PC-3 (cell line): ENCODE measurements around the gene PNLDC1. TPM values are rescaled to one million over a fixed set of nuclear protein-coding genes. Genes with fewer than 3 reads are reported as not detected.
"Not testable (repeated sequence)": the region's sequence is repeated elsewhere in the genome, so short reads cannot be mapped to it uniquely, and the experiment has no call there.

Source experiments
- ATAC-seq: fragments of 200-7000 bp; cut with Tn5 transposase; 2 replicates; pipeline ENCODE4 v1.9.1; 2020; ENCODE audit warnings: mild to moderate bottlenecking, moderate library complexity
- BruUV-seq: library from RNA; stranded (reverse); fragments of 400-500 nt; replicated peaks from 2 replicates; lab custom pipeline; 2021; lab: Mats Ljungman, UMichigan
- CTCF ChIA-PET: fragments of 300-600 bp; sonication (Branson Sonifier 250); formaldehyde crosslinking; loops from one replicate; lab custom pipeline; 2022; ENCODE audit warnings: antibody characterized with exemption; lab: Charles Lee
- POLR2A ChIA-PET: fragments of 300-600 bp; sonication (Branson Sonifier 250); formaldehyde crosslinking; loops from one replicate; lab custom pipeline; 2022; ENCODE audit warnings: antibody characterized with exemption; ENCODE audit not compliant: unreplicated experiment; lab: Charles Lee
- DNase-seq: peaks from one replicate; pipeline ENCODE4 v3.0.0-alpha.2; 2015
- H2AFZ ChIP-seq: fragments of 300-600 bp; sonication (generic); 2 replicates; pipeline ENCODE4 v1.6.0; 2016; ENCODE audit warnings: antibody characterized with exemption, low read length
- H3F3A ChIP-seq: fragments of 300-600 bp; sonication (generic); one replicate; pipeline ENCODE4 v1.6.0; 2017; ENCODE audit warnings: antibody characterized with exemption, low read length, control low read depth, mild to moderate bottlenecking; ENCODE audit not compliant: unreplicated experiment
- H3K27ac ChIP-seq: fragments of 300-600 bp; sonication (generic); 2 replicates; pipeline ENCODE4 v1.5.1; 2016; ENCODE audit warnings: mild to moderate bottlenecking, low read length
- H3K27me3 ChIP-seq: fragments of 300-600 bp; sonication (generic); 2 replicates; pipeline ENCODE4 v1.6.1; 2016; ENCODE audit warnings: low read length, mixed read lengths
- H3K36me3 ChIP-seq: fragments of 300-600 bp; sonication (generic); 2 replicates; pipeline ENCODE4 v1.6.1; 2016; ENCODE audit warnings: low read depth, mixed run types, low read length, mixed read lengths
- H3K4me1 ChIP-seq: fragments of 300-600 bp; sonication (generic); 2 replicates; pipeline ENCODE4 v1.5.1; 2016; ENCODE audit warnings: low read length; ENCODE audit not compliant: insufficient read depth
- H3K4me2 ChIP-seq: fragments of 300-600 bp; sonication (generic); 2 replicates; pipeline ENCODE4 v1.6.0; 2016; ENCODE audit warnings: low read length
- H3K4me3 ChIP-seq: fragments of 300-600 bp; sonication (generic); 2 replicates; pipeline ENCODE4 v1.5.1; 2016; ENCODE audit warnings: mild to moderate bottlenecking, low read length, mixed read lengths
- H3K79me2 ChIP-seq: fragments of 300-600 bp; sonication (generic); 2 replicates; pipeline ENCODE4 v1.6.1; 2017; ENCODE audit warnings: low read length, mixed read lengths
- H3K9ac ChIP-seq: fragments of 300-600 bp; sonication (generic); 2 replicates; pipeline ENCODE4 v1.6.0; 2016; ENCODE audit warnings: mild to moderate bottlenecking, low read length
- H3K9me2 ChIP-seq: fragments of 300-600 bp; sonication (generic); replicated peaks from 2 replicates; pipeline ENCODE4 v1.6.1; 2016; ENCODE audit warnings: mixed run types, low read length, mixed read lengths
- H3K9me3 ChIP-seq: fragments of 300-600 bp; sonication (generic); 2 replicates; pipeline ENCODE4 v1.6.1; 2016; ENCODE audit warnings: low read length, mixed read lengths
- H4K20me1 ChIP-seq: fragments of 300-600 bp; sonication (generic); 2 replicates; pipeline ENCODE4 v1.6.1; 2016; ENCODE audit warnings: low read length, mixed read lengths
- CTCF ChIP-seq: fragments of 300-600 bp; sonication (generic); conservative IDR thresholded peaks from 2 replicates; pipeline ENCODE4 v1.5.1; 2017; ENCODE audit warnings: antibody characterized with exemption, low read depth, mild to moderate bottlenecking, low read length
- EZH2 ChIP-seq: fragments of 300-600 bp; sonication (generic); IDR thresholded peaks from one replicate; pipeline ENCODE4 v1.6.1; 2017; ENCODE audit warnings: antibody characterized with exemption, mild to moderate bottlenecking, low read length; ENCODE audit not compliant: unreplicated experiment
- EZH2phosphoT487 ChIP-seq: fragments of 300-600 bp; sonication (generic); IDR thresholded peaks from 2 replicates; pipeline ENCODE4 v1.6.1; 2018; ENCODE audit warnings: mild to moderate bottlenecking, antibody characterized with exemption, low read length, borderline replicate concordance
- intact Hi-C: fragments of 100-400 bp; cut with micrococcal nuclease; formaldehyde crosslinking; loops from 2 replicates; pipeline ENCODE4 v1.9.0; 2023
- total RNA-seq: library from RNA; depleted of rRNA; stranded (reverse); fragments of >200 nt; gene quantifications from 2 replicates; pipeline ENCODE4 v1.2.3, GENCODE V29; 2014

Gene PNLDC1
- total RNA-seq, 1 experiment from 2014 or later = not detected

- H3F3A ChIP-seq = no peaks in the 10 kb centered on the region
- no peaks in the 10 kb centered on the region for H3K27me3 ChIP-seq
- no peak overlapping the region for H3K4me2 ChIP-seq
- TF ChIP-seq CTCF (no peak), EZH2 (no peak), EZH2phosphoT487 (no peak)
- no TSS peak for BruUV-seq
- no peak overlapping the region for H2AFZ ChIP-seq
- ATAC-seq (no peak), DNase-seq (no peak)
- H3K4me3 ChIP-seq = no peak overlapping the region
- H3K4me1 ChIP-seq = no peaks in the 10 kb centered on the region
- ChIA-PET CTCF (no interaction called here), POLR2A (no interaction called here)
- H3K9ac ChIP-seq = no peak overlapping the region
- no peaks in the 10 kb centered on the region for H3K79me2 ChIP-seq
- no peaks in the 10 kb centered on the region for H3K9me2 ChIP-seq
- no peaks in the 10 kb centered on the region for H3K9me3 ChIP-seq
- H3K36me3 ChIP-seq = no peaks in the 10 kb centered on the region
- intact Hi-C loops = no loop called here
- H3K27ac ChIP-seq = no peak overlapping the region
- H4K20me1 ChIP-seq = no peaks in the 10 kb centered on the region
Measured at GRCh38 chr6:159813781-159814180, 13.7 kb downstream of the PNLDC1 start.

- Histone ChIP-seq H3K9ac (no peak overlapping the region), H3K79me2 (no peaks in the 10 kb centered on the region), H4K20me1 (no peaks in the 10 kb centered on the region), H3K27ac (no peak overlapping the region), H3K4me1 (no peaks in the 10 kb centered on the region), H3F3A (no peaks in the 10 kb centered on the region), H3K4me2 (no peak overlapping the region), H3K9me2 (no peaks in the 10 kb centered on the region), H3K9me3 (no peaks in the 10 kb centered on the region), H3K4me3 (no peak overlapping the region), H3K27me3 (no peaks in the 10 kb centered on the region), H3K36me3 (no peaks in the 10 kb centered on the region), H2AFZ (no peak overlapping the region)
- intact Hi-C loops = no loop called here
- ATAC-seq = no peak
- TF ChIP-seq CTCF (no peak), EZH2phosphoT487 (no peak), EZH2 (no peak)
- no peak for DNase-seq
- POLR2A ChIA-PET = no interaction called here
- BruUV-seq = no TSS peak
- CTCF ChIA-PET = no interaction called here
Measured at GRCh38 chr6:159815410-159815809, 15.3 kb downstream of the PNLDC1 start.

- H3K79me2 ChIP-seq, H3K27me3 ChIP-seq, H3K36me3 ChIP-seq, H3K4me3 ChIP-seq, DNase-seq, BruUV-seq, H2AFZ ChIP-seq, H3K9ac ChIP-seq, H3K27ac ChIP-seq, H3K4me1 ChIP-seq, H3F3A ChIP-seq, POLR2A ChIA-PET, ATAC-seq, H3K9me3 ChIP-seq, H4K20me1 ChIP-seq, H3K9me2 ChIP-seq, H3K4me2 ChIP-seq, intact Hi-C loops: not testable (repeated sequence)
- CTCF ChIA-PET = interaction anchor here (0.6 kb wide), 1 partner anchor 10 kb away, joined by 5 read pairs; no protein-coding TSS in a partner anchor
Measured at GRCh38 chr6:159816775-159817174, 16.7 kb downstream of the PNLDC1 start.
